ENCODE data around the gene SF1.

SF1 gene

GRCh38 chr11:64787526-64788320 lies 9.4 kb upstream of the SF1 start:
- Histone ChIP-seq H4K8ac (ENCODE audit: low read depth, low read length) (no peak overlapping the region), H3K9ac (ENCODE audit: low read length) (no peak overlapping the region), H3K27ac (ENCODE audit: low read depth, low read length) (no peak overlapping the region), H3K4me3 (ENCODE audit: low read depth, low read length) (no peak overlapping the region), H2AK5ac (ENCODE audit: low read length) (no peak overlapping the region), H3K4ac (ENCODE audit: low read depth, low read length) (no peak overlapping the region), H3K9me3 (ENCODE audit: insufficient read depth, low read depth, low read length) (no peaks in the 10 kb centered on the region), H3K14ac (ENCODE audit: low read length) (no peak overlapping the region), H2BK12ac (ENCODE audit: low read length) (no peak overlapping the region), H3K23ac (ENCODE audit: low read length) (no peak overlapping the region), H4K91ac (ENCODE audit: low read depth, low read length) (no peak overlapping the region), H3K27me3 (ENCODE audit: insufficient read depth, low read length) (no peaks in the 10 kb centered on the region), H4K12ac (ENCODE audit: low read depth, low read length) (peak overlapping the region; percentile 14), H2BK5ac (ENCODE audit: low read depth, low read length, poor library complexity) (no peak overlapping the region), H3K79me1 (ENCODE audit: low read length) (no peaks in the 10 kb centered on the region), H3K79me2 (ENCODE audit: control insufficient read depth, insufficient read depth, low read length, poor library complexity) (no peaks in the 10 kb centered on the region), H3K4me1 (ENCODE audit: control insufficient read depth in 1 of 2, insufficient read depth in 2 of 2, low read length in 2 of 2) (no peaks in the 10 kb centered on the region), H3K36me3 (ENCODE audit: control insufficient read depth in 1 of 2, insufficient read depth in 2 of 2, low read length in 2 of 2) (peaks cover 29 to 34% of the 10 kb centered on the region in 2 experiments), H2AFZ (ENCODE audit: insufficient read depth, low read length, poor library complexity) (no peak overlapping the region), H3K4me2 (ENCODE audit: low read length) (no peak overlapping the region), H3K18ac (ENCODE audit: low read length) (no peak overlapping the region), H2BK120ac (ENCODE audit: insufficient read depth, low read length, poor library complexity) (no peak overlapping the region)
- DNase-seq: peak; percentile 38 to 78
- WGBS (ENCODE audit: extremely low coverage, insufficient coverage, insufficient read length): no CpG with 5 or more reads among the region's 15 CpGs

GRCh38 chr11:64786308-64786707 lies 8.0 kb upstream of the SF1 start:
- no CpG with 5 or more reads among the region's 10 CpGs for WGBS (ENCODE audit: extremely low coverage, insufficient coverage, insufficient read length)
- Histone ChIP-seq H2BK5ac (ENCODE audit: low read depth, low read length, poor library complexity) (no peak overlapping the region), H3K27me3 (ENCODE audit: insufficient read depth, low read length) (no peaks in the 10 kb centered on the region), H3K4me3 (ENCODE audit: low read depth, low read length) (no peak overlapping the region), H3K79me1 (ENCODE audit: low read length) (no peaks in the 10 kb centered on the region), H2BK120ac (ENCODE audit: insufficient read depth, low read length, poor library complexity) (no peak overlapping the region), H3K4ac (ENCODE audit: low read depth, low read length) (no peak overlapping the region), H3K36me3 (ENCODE audit: control insufficient read depth in 1 of 2, insufficient read depth in 2 of 2, low read length in 2 of 2) (peaks cover 22 to 27% of the 10 kb centered on the region in 2 experiments), H3K9ac (ENCODE audit: low read length) (no peak overlapping the region), H2AFZ (ENCODE audit: insufficient read depth, low read length, poor library complexity) (no peak overlapping the region), H3K23ac (ENCODE audit: low read length) (no peak overlapping the region), H3K27ac (ENCODE audit: low read depth, low read length) (no peak overlapping the region), H3K9me3 (ENCODE audit: insufficient read depth, low read depth, low read length) (no peaks in the 10 kb centered on the region), H3K4me1 (ENCODE audit: control insufficient read depth in 1 of 2, insufficient read depth in 2 of 2, low read length in 2 of 2) (no peaks in the 10 kb centered on the region), H3K4me2 (ENCODE audit: low read length) (no peak overlapping the region), H4K8ac (ENCODE audit: low read depth, low read length) (no peak overlapping the region), H4K91ac (ENCODE audit: low read depth, low read length) (no peak overlapping the region), H4K12ac (ENCODE audit: low read depth, low read length) (no peak overlapping the region), H2BK12ac (ENCODE audit: low read length) (no peak overlapping the region), H3K14ac (ENCODE audit: low read length) (no peak overlapping the region), H2AK5ac (ENCODE audit: low read length) (no peak overlapping the region), H3K18ac (ENCODE audit: low read length) (no peak overlapping the region), H3K79me2 (ENCODE audit: control insufficient read depth, insufficient read depth, low read length, poor library complexity) (no peaks in the 10 kb centered on the region)
- DNase-seq: no peak

GRCh38 chr11:64784813-64785581 lies 6.7 kb upstream of the SF1 start:
- H3K36me3 ChIP-seq (ENCODE audit: control insufficient read depth in 1 of 2, insufficient read depth in 2 of 2, low read length in 2 of 2): peaks cover 15 to 20% of the 10 kb centered on the region in 2 experiments
- H3K27me3 ChIP-seq (ENCODE audit: insufficient read depth, low read length): no peaks in the 10 kb centered on the region
- H3K18ac ChIP-seq (ENCODE audit: low read length): no peak overlapping the region
- no peak overlapping the region for H3K4me2 ChIP-seq (ENCODE audit: low read length)
- H2BK5ac ChIP-seq (ENCODE audit: low read depth, low read length, poor library complexity): no peak overlapping the region
- H3K79me2 ChIP-seq (ENCODE audit: control insufficient read depth, insufficient read depth, low read length, poor library complexity): no peaks in the 10 kb centered on the region
- H3K79me1 ChIP-seq (ENCODE audit: low read length): no peaks in the 10 kb centered on the region
- WGBS (ENCODE audit: extremely low coverage, insufficient coverage, insufficient read length): no CpG with 5 or more reads among the region's 12 CpGs
- no peak overlapping the region for H2BK12ac ChIP-seq (ENCODE audit: low read length)
- H3K14ac ChIP-seq (ENCODE audit: low read length): no peak overlapping the region
- H4K91ac ChIP-seq (ENCODE audit: low read depth, low read length): no peak overlapping the region
- no peak overlapping the region for H4K12ac ChIP-seq (ENCODE audit: low read depth, low read length)
- no peak overlapping the region for H3K27ac ChIP-seq (ENCODE audit: low read depth, low read length)
- H3K4me1 ChIP-seq (ENCODE audit: control insufficient read depth in 1 of 2, insufficient read depth in 2 of 2, low read length in 2 of 2): no peaks in the 10 kb centered on the region
- H4K8ac ChIP-seq (ENCODE audit: low read depth, low read length): no peak overlapping the region
- no peak for DNase-seq
- no peak overlapping the region for H2AK5ac ChIP-seq (ENCODE audit: low read length)
- H2AFZ ChIP-seq (ENCODE audit: insufficient read depth, low read length, poor library complexity): no peak overlapping the region
- H3K23ac ChIP-seq (ENCODE audit: low read length): no peak overlapping the region
- H2BK120ac ChIP-seq (ENCODE audit: insufficient read depth, low read length, poor library complexity): no peak overlapping the region
- no peak overlapping the region for H3K4me3 ChIP-seq (ENCODE audit: low read depth, low read length)
- H3K4ac ChIP-seq (ENCODE audit: low read depth, low read length): no peak overlapping the region
- no peak overlapping the region for H3K9ac ChIP-seq (ENCODE audit: low read length)
- no peaks in the 10 kb centered on the region for H3K9me3 ChIP-seq (ENCODE audit: insufficient read depth, low read depth, low read length)

GRCh38 chr11:64778223-64778472 lies 194 bp downstream of the SF1 start:
- Histone ChIP-seq H3K36me3 (ENCODE audit: control insufficient read depth in 1 of 2, insufficient read depth in 2 of 2, low read length in 2 of 2) (peaks cover 12 to 31% of the 10 kb centered on the region in 2 experiments), H3K4me1 (ENCODE audit: control insufficient read depth in 1 of 2, insufficient read depth in 2 of 2, low read length in 2 of 2) (peaks cover 3 to 4% of the 10 kb centered on the region in 2 experiments), H3K18ac (ENCODE audit: low read length) (peak overlapping the region; percentile 90), H3K9me3 (ENCODE audit: insufficient read depth, low read depth, low read length) (no peaks in the 10 kb centered on the region), H3K14ac (ENCODE audit: low read length) (peak overlapping the region; percentile 69), H4K8ac (ENCODE audit: low read depth, low read length) (peak overlapping the region; percentile 70), H4K12ac (ENCODE audit: low read depth, low read length) (peak overlapping the region; percentile 88), H3K4me2 (ENCODE audit: low read length) (peak overlapping the region; percentile 43), H3K27ac (ENCODE audit: low read depth, low read length) (peak overlapping the region; percentile 99), H2BK5ac (ENCODE audit: low read depth, low read length, poor library complexity) (peak overlapping the region; percentile 89), H3K79me2 (ENCODE audit: control insufficient read depth, insufficient read depth, low read length, poor library complexity) (peaks cover 14% of the 10 kb centered on the region), H2AK5ac (ENCODE audit: low read length) (peak overlapping the region; percentile 49), H3K23ac (ENCODE audit: low read length) (no peak overlapping the region), H4K91ac (ENCODE audit: low read depth, low read length) (peak overlapping the region; percentile 91), H3K4ac (ENCODE audit: low read depth, low read length) (peak overlapping the region; percentile 63), H3K79me1 (ENCODE audit: low read length) (peaks cover 10% of the 10 kb centered on the region), H3K27me3 (ENCODE audit: insufficient read depth, low read length) (no peaks in the 10 kb centered on the region), H2BK12ac (ENCODE audit: low read length) (no peak overlapping the region), H2AFZ (ENCODE audit: insufficient read depth, low read length, poor library complexity) (peak overlapping the region; percentile 38), H3K4me3 (ENCODE audit: low read depth, low read length) (peak overlapping the region; percentile 97), H2BK120ac (ENCODE audit: insufficient read depth, low read length, poor library complexity) (peak overlapping the region; percentile 86), H3K9ac (ENCODE audit: low read length) (peak overlapping the region; percentile 99)
- DNase-seq: no peak
- no CpG with 5 or more reads among the region's 28 CpGs for WGBS (ENCODE audit: extremely low coverage, insufficient coverage, insufficient read length)

Data from trophoblast cell (in vitro differentiated cells and primary cell).